Right renal pelvis (tissue), 4 donors: ENCODE data around the gene GNB2. TPM values are rescaled to one million over a fixed set of nuclear protein-coding genes. Genes with fewer than 3 reads are reported as not detected.
"Not testable (repeated sequence)": the region's sequence is repeated elsewhere in the genome, so short reads cannot be mapped to it uniquely, and the experiment has no call there.

Experiments used
- DNase-seq, 4 donors: peaks; one replicate each; pipeline ENCODE4 v3.0.0-alpha.2; 2013; ENCODE audit warnings: low read depth in 4 of 4, low spot score in 3 of 4, missing footprints in 1 of 4
- polyA plus RNA-seq, 4 donors: library from polyadenylated mRNA; unstranded; fragments of 120-200 nt; gene quantifications; one replicate each; pipeline ENCODE4 v1.2.1, GENCODE V29; 2013; ENCODE audit not compliant: insufficient read length in 4 of 4

GNB2 gene
- polyA plus RNA-seq, 4 donors, result 204 to 237 (median 215) TPM

GRCh38 chr7:100723732-100724275, 50.3 kb downstream of the GNB2 start:
- no peak for DNase-seq

GRCh38 chr7:100724364-100724763, 50.8 kb downstream of the GNB2 start:
- not testable (repeated sequence) for DNase-seq

- no peak for DNase-seq
Measured at GRCh38 chr7:100726996-100727761, 53.6 kb downstream of the GNB2 start.

- DNase-seq, result no peak
Measured at GRCh38 chr7:100728196-100728595, 54.7 kb downstream of the GNB2 start.

Other genes with a start within 250 kb of the GNB2 start
- gene ZCWPW1, start 245.0 kb upstream of the GNB2 start, polyA plus RNA-seq, result 1 to 10 TPM; 5.3 to 6.7 (median 5.6) TPM
- 10 to 100 TPM; 54.8 to 61.7 (median 56.9) TPM for gene MEPCE, start 243.9 kb upstream of the GNB2 start, polyA plus RNA-seq
- gene PPP1R35, start 237.2 kb upstream of the GNB2 start, polyA plus RNA-seq, result 10 to 100 TPM; 14.9 to 25.0 (median 16.6) TPM
- gene SPACDR, start 209.5 kb upstream of the GNB2 start, polyA plus RNA-seq, result 1 to 10 TPM in 3 of 4 donors, under 1 TPM in 1; 0.94 to 1.5 (median 1.5) TPM
- 10 to 100 TPM; 35.1 to 58.3 (median 39.1) TPM for gene TSC22D4, start 194.5 kb upstream of the GNB2 start, polyA plus RNA-seq
- gene NYAP1, start 189.8 kb upstream of the GNB2 start, polyA plus RNA-seq, result 1 to 10 TPM; 1.6 to 2.9 (median 2.0) TPM
- 10 to 100 TPM; 13.8 to 16.9 (median 14.4) TPM for gene AGFG2, start 134.5 kb upstream of the GNB2 start, polyA plus RNA-seq
- gene SAP25, start 99.8 kb upstream of the GNB2 start, polyA plus RNA-seq, result 1 to 10 TPM; 2.7 to 9.4 (median 4.2) TPM
- 10 to 100 TPM; 34.4 to 49.1 (median 37.2) TPM for gene LRCH4, start 87.6 kb upstream of the GNB2 start, polyA plus RNA-seq
- 1 to 10 TPM; 1.0 to 2.2 (median 1.5) TPM for gene FBXO24, start 87.4 kb upstream of the GNB2 start, polyA plus RNA-seq
- gene PCOLCE, start 71.4 kb upstream of the GNB2 start, polyA plus RNA-seq, result 100 to 1,000 TPM; 108 to 163 (median 121) TPM
- gene MOSPD3, start 61.2 kb upstream of the GNB2 start, polyA plus RNA-seq, result 10 to 100 TPM; 26.5 to 35.2 (median 28.1) TPM
- gene TFR2, start 32.2 kb upstream of the GNB2 start, polyA plus RNA-seq, result 1 to 10 TPM in 1 of 4 donors, under 1 TPM in 3; 0.82 to 1.4 (median 0.87) TPM
- gene ACTL6B, start 17.3 kb upstream of the GNB2 start, polyA plus RNA-seq, result under 1 TPM in 1 of 4 donors, not detected in 3; 0.16 TPM
- gene GIGYF1, start 20.5 kb downstream of the GNB2 start, polyA plus RNA-seq, result 10 to 100 TPM; 37.4 to 49.7 (median 39.9) TPM
- 10 to 100 TPM; 22.6 to 34.5 (median 25.0) TPM for gene POP7, start 32.4 kb downstream of the GNB2 start, polyA plus RNA-seq
- gene EPO, start 46.7 kb downstream of the GNB2 start, polyA plus RNA-seq, result under 1 TPM in 2 of 4 donors, not detected in 2; 0.08 to 0.16 TPM
- under 1 TPM in 1 of 4 donors, not detected in 3; 0.04 TPM for gene ZAN, start 59.9 kb downstream of the GNB2 start, polyA plus RNA-seq
- 10 to 100 TPM; 86.1 to 96.3 (median 89.4) TPM for gene EPHB4, start 153.8 kb downstream of the GNB2 start, polyA plus RNA-seq
- gene SLC12A9, start 179.0 kb downstream of the GNB2 start, polyA plus RNA-seq, result 10 to 100 TPM; 19.5 to 28.5 (median 24.9) TPM
- gene TRIP6, start 193.6 kb downstream of the GNB2 start, polyA plus RNA-seq, result 10 to 100 TPM; 66.1 to 91.5 (median 70.6) TPM
- 100 to 1,000 TPM; 152 to 174 (median 162) TPM for gene SRRT, start 201.4 kb downstream of the GNB2 start, polyA plus RNA-seq
- gene UFSP1, start 216.0 kb downstream of the GNB2 start, polyA plus RNA-seq, result 1 to 10 TPM; 1.5 to 3.4 (median 1.9) TPM
- 1 to 10 TPM; 3.8 to 7.1 (median 4.7) TPM for gene ACHE, start 222.1 kb downstream of the GNB2 start, polyA plus RNA-seq